CD14-positive monocyte (primary cell): ENCODE measurements around the gene MARK4. TPM values are rescaled to one million over a fixed set of nuclear protein-coding genes. Genes with fewer than 3 reads are reported as not detected.

Experiments
- DNase-seq, 3 donors: peaks; one replicate each; pipeline ENCODE4 v3.0.0-alpha.2; 2011 to 2022
- H2AFZ ChIP-seq: 2 replicates; pipeline ENCODE4 v1.6.0; 2012; ENCODE audit warnings: mild to moderate bottlenecking, low read depth, low read length, inconsistent platforms; ENCODE audit not compliant: insufficient read depth, poor library complexity, severe bottlenecking
- H3K27ac ChIP-seq, 2 donors: 1 replicate in 1 of 2; 2 replicates in 1 of 2; pipeline ENCODE4 v1.5.1; 2012 to 2013; ENCODE audit warnings: low read length in 2 of 2, control low read depth in 1 of 2, inconsistent platforms in 1 of 2, low read depth in 1 of 2, mild to moderate bottlenecking in 1 of 2
- H3K27me3 ChIP-seq, 2 donors: one replicate each; pipeline versions ENCODE4 v1.6.0 to v1.6.1; 2011 to 2013; ENCODE audit warnings: low read length in 2 of 2; ENCODE audit not compliant: control insufficient read depth in 2 of 2, insufficient read depth in 2 of 2
- H3K36me3 ChIP-seq, 2 donors: replicated peaks in 1 of 2; 1 replicate in 1 of 2; 2 replicates in 1 of 2; pipeline versions ENCODE4 v1.5.1 to v1.6.1; 2012 to 2013; ENCODE audit warnings: low read length in 2 of 2, control low read depth in 1 of 2, inconsistent platforms in 1 of 2, mild to moderate bottlenecking in 1 of 2; ENCODE audit not compliant: insufficient read depth in 2 of 2, control insufficient read depth in 1 of 2
- H3K4me1 ChIP-seq, 2 donors: 1 replicate in 1 of 2; 2 replicates in 1 of 2; pipeline versions ENCODE4 v1.5.1 to v1.6.1; 2012 to 2013; ENCODE audit warnings: low read length in 2 of 2, control low read depth in 1 of 2, inconsistent platforms in 1 of 2, mild to moderate bottlenecking in 1 of 2, moderate library complexity in 1 of 2; ENCODE audit not compliant: insufficient read depth in 2 of 2, control insufficient read depth in 1 of 2
- H3K4me2 ChIP-seq: replicated peaks from 2 replicates; pipeline ENCODE3; 2012; ENCODE audit warnings: low read length, moderate library complexity, mild to moderate bottlenecking; ENCODE audit not compliant: poor library complexity, severe bottlenecking; ENCODE audit errors: extremely low read depth
- H3K4me3 ChIP-seq, 3 experiments: fragments of 200-600 bp in 1 of 3; sonication (generic) in 1 of 3; replicated peaks in 1 of 3; 1 replicate in 2 of 3; 2 replicates in 1 of 3; pipeline ENCODE4 v1.5.1; 2011 to 2013; ENCODE audit warnings: low read length in 3 of 3, mild to moderate bottlenecking in 3 of 3, control low read depth in 2 of 3, low read depth in 2 of 3, inconsistent platforms in 1 of 3, moderate library complexity in 1 of 3
- H3K79me2 ChIP-seq: 2 replicates; pipeline ENCODE4 v1.6.0; 2012; ENCODE audit warnings: mild to moderate bottlenecking, control low read depth, inconsistent platforms, low read length, moderate library complexity; ENCODE audit not compliant: insufficient read depth
- H3K9ac ChIP-seq: 2 replicates; pipeline ENCODE4 v1.6.0; 2017; ENCODE audit warnings: low read length, mild to moderate bottlenecking; ENCODE audit not compliant: insufficient read depth, poor library complexity, severe bottlenecking
- H3K9me3 ChIP-seq, 2 donors: replicated peaks in 1 of 2; 1 replicate in 1 of 2; 2 replicates in 1 of 2; pipeline versions ENCODE4 v1.5.1 to v1.6.1; 2012 to 2013; ENCODE audit warnings: low read length in 2 of 2, control low read depth in 1 of 2; ENCODE audit not compliant: control insufficient read depth in 1 of 2, insufficient read depth in 1 of 2
- H4K20me1 ChIP-seq: 2 replicates; pipeline ENCODE4 v1.6.0; 2012; ENCODE audit warnings: mild to moderate bottlenecking, low read length, control low read depth, moderate library complexity; ENCODE audit not compliant: insufficient read depth
- H3K27ac Mint-ChIP-seq, 7 donors: one replicate each; pipeline ENCODE4 v1.8.0; 2020; ENCODE audit warnings: mild to moderate bottlenecking in 7 of 7, mixed read lengths in 7 of 7, moderate library complexity in 6 of 7, inconsistent platforms in 2 of 7
- H3K27me3 Mint-ChIP-seq, 3 donors: one replicate each; pipeline ENCODE4 v1.8.0; 2021 to 2022; ENCODE audit warnings: low read depth in 3 of 3, mild to moderate bottlenecking in 3 of 3, mixed read lengths in 3 of 3, moderate library complexity in 3 of 3, inconsistent platforms in 1 of 3
- H3K36me3 Mint-ChIP-seq, 2 donors: one replicate each; pipeline ENCODE4 v1.8.0; 2020; ENCODE audit warnings: mixed read lengths in 2 of 2, inconsistent platforms in 1 of 2, mild to moderate bottlenecking in 1 of 2
- H3K4me1 Mint-ChIP-seq: one replicate; pipeline ENCODE4 v1.8.0; 2020; ENCODE audit warnings: mild to moderate bottlenecking, mixed read lengths
- H3K4me3 Mint-ChIP-seq, 2 donors: one replicate each; pipeline ENCODE4 v1.8.0; 2020; ENCODE audit warnings: mild to moderate bottlenecking in 2 of 2, mixed read lengths in 2 of 2, moderate library complexity in 1 of 2
- H3K9me3 Mint-ChIP-seq, 7 donors: one replicate each; pipeline ENCODE4 v1.8.0; 2020 to 2022; ENCODE audit warnings: mixed read lengths in 7 of 7, mild to moderate bottlenecking in 6 of 7, moderate library complexity in 6 of 7, inconsistent platforms in 2 of 7
- WGBS: methylation state at CpG from one replicate; pipeline ENCODE4 v1.1.5; 2013; ENCODE audit warnings: missing lambda C conversion rate; ENCODE audit not compliant: insufficient coverage; 5-methylcytosine and 5-hydroxymethylcytosine counted together
- intact Hi-C, 2 donors: fragments of 100-400 bp; cut with micrococcal nuclease; formaldehyde crosslinking; loops; one replicate each; pipeline versions ENCODE4 v1.15.0 to v1.15.1; 2023
- polyA plus RNA-seq, 3 donors: library from polyadenylated mRNA; depleted of rRNA in 1 of 3; unstranded in 2 of 3; stranded (reverse) in 1 of 3; fragments of 300-500 nt in 2 of 3; fragments of >200 nt in 1 of 3; fragmentation: Illumina TruSeq in 2 of 3; gene quantifications; 1 replicate in 2 of 3; 2 replicates in 1 of 3; pipeline ENCODE4 v1.2.3, GENCODE V29; 2012 to 2021
- TF ChIP-seq, protein P1 (sequence below): fragments of 200-600 bp; IDR thresholded peaks from one replicate; pipeline ENCODE4 v1.8.0; 2022; ENCODE audit warnings: antibody characterized with exemption, mild to moderate bottlenecking

Gene MARK4
- polyA plus RNA-seq, 3 donors, result 0.59 to 18.4 (median 0.69) TPM

DNA sequence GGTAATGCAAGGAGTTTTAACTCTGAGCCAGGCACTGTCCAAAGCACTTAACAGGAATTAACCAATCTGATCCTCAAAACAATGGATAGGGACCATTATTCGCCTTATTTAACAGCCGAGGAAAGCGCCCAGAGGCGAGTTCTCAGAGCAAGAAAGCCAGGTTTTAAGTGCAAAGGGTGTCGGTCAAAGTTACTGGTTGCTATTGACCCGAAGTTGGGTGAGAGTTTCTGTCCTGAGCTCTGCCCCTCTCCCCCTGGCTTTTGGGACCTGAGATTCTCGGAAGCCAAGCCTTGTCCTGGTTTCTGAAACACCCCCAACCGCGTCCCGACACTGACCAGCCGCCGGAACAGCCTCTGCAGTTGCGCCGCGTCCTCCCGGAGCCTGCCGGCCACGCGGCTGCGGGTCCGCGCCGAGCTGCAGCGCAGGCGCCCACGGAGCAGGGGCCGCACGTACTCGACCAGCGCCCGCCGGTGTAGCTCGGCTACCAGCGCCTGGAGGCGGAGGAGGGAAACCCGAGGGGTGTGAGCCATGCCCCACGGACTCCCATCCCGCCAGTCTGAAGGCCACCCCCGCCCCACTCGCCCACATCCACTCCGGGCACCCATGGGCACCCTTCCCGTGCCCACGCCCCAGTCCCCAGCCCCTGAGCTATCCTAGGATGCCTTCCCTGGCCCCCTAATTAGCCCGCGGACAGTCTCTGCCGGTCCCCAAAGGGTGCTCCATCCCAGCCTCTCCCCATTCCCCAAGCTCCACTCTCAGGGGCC lies 33.7 kb upstream of the MARK4 start:
- Mint-ChIP-seq H3K9me3 (peaks cover 0 to 7% (median 2%) of the 10 kb centered on the region in 7 donors), H3K36me3 (peaks cover 0 to 2% of the 10 kb centered on the region in 2 donors), H3K27me3 (peaks cover 59 to 74% (median 64%) of the 10 kb centered on the region in 3 donors), H3K27ac (no peak overlapping the region), H3K4me1 (peaks cover 10% of the 10 kb centered on the region), H3K4me3 (peak overlapping the region in 1 of 2 donors; percentile 76)
- Histone ChIP-seq H3K4me3 (no peak overlapping the region), H3K27me3 (peaks cover 17 to 33% of the 10 kb centered on the region in 2 donors), H3K36me3 (no peaks in the 10 kb centered on the region), H4K20me1 (no peaks in the 10 kb centered on the region), H3K27ac (no peak overlapping the region), H3K79me2 (no peaks in the 10 kb centered on the region), H3K9ac (no peak overlapping the region), H3K9me3 (no peaks in the 10 kb centered on the region), H3K4me1 (peaks cover 4 to 5% of the 10 kb centered on the region in 2 donors), H2AFZ (no peak overlapping the region), H3K4me2 (no peak overlapping the region)
- 24% methylated on average over 46 of the region's 46 CpGs for WGBS
- intact Hi-C loops, result no loop called here
- TF ChIP-seq, protein P1, sequence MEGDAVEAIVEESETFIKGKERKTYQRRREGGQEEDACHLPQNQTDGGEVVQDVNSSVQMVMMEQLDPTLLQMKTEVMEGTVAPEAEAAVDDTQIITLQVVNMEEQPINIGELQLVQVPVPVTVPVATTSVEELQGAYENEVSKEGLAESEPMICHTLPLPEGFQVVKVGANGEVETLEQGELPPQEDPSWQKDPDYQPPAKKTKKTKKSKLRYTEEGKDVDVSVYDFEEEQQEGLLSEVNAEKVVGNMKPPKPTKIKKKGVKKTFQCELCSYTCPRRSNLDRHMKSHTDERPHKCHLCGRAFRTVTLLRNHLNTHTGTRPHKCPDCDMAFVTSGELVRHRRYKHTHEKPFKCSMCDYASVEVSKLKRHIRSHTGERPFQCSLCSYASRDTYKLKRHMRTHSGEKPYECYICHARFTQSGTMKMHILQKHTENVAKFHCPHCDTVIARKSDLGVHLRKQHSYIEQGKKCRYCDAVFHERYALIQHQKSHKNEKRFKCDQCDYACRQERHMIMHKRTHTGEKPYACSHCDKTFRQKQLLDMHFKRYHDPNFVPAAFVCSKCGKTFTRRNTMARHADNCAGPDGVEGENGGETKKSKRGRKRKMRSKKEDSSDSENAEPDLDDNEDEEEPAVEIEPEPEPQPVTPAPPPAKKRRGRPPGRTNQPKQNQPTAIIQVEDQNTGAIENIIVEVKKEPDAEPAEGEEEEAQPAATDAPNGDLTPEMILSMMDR, result no peak
- no peak for DNase-seq

DNA sequence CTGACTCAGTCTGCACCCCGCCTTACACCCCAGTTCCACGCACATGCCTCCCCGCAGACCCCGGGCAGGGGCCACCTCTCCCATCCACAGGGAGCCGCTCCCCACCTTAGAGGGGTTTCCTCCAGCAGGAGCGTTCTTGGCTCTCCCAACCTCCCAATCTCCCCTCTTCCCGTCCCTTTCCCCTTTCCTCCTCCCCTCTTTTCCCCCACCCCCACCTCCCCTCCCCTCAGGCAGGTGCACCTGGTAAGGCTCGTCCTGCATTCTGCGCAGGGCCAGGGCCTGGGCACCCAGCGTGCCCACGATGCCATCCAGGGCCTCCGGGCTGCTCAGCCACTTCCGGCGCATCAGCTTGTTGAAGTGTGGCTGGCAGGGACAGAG lies 33.1 kb upstream of the MARK4 start:
- Mint-ChIP-seq H3K9me3 (peaks cover 0 to 6% (median 2%) of the 10 kb centered on the region in 7 donors), H3K27ac (no peak overlapping the region), H3K27me3 (peaks cover 60 to 68% (median 62%) of the 10 kb centered on the region in 3 donors), H3K4me3 (peak overlapping the region in 1 of 2 donors; percentile 64), H3K4me1 (peaks cover 10% of the 10 kb centered on the region), H3K36me3 (peaks cover 0 to 2% of the 10 kb centered on the region in 2 donors)
- Histone ChIP-seq H3K9ac (no peak overlapping the region), H4K20me1 (no peaks in the 10 kb centered on the region), H3K4me1 (peaks cover 4 to 5% of the 10 kb centered on the region in 2 donors), H3K27ac (no peak overlapping the region), H3K27me3 (peaks cover 17 to 33% of the 10 kb centered on the region in 2 donors), H3K4me3 (no peak overlapping the region), H3K36me3 (no peaks in the 10 kb centered on the region), H2AFZ (no peak overlapping the region), H3K4me2 (no peak overlapping the region), H3K9me3 (no peaks in the 10 kb centered on the region), H3K79me2 (no peaks in the 10 kb centered on the region)
- WGBS, result 78% methylated on average over 6 of the region's 14 CpGs
- intact Hi-C loops, result no loop called here
- TF ChIP-seq, protein P1, result no peak
- no peak for DNase-seq
